CD14-positive monocyte (primary cell): ENCODE measurements around the gene TTLL12. TPM values are rescaled to one million over a fixed set of nuclear protein-coding genes. Genes with fewer than 3 reads are reported as not detected.

Experiments used
- DNase-seq, 3 donors: peaks; one replicate each; pipeline ENCODE4 v3.0.0-alpha.2; 2011 to 2022
- H2AFZ ChIP-seq: 2 replicates; pipeline ENCODE4 v1.6.0; 2012; ENCODE audit warnings: mild to moderate bottlenecking, low read depth, low read length, inconsistent platforms; ENCODE audit not compliant: insufficient read depth, poor library complexity, severe bottlenecking
- H3K27ac ChIP-seq, 2 donors: 1 replicate in 1 of 2; 2 replicates in 1 of 2; pipeline ENCODE4 v1.5.1; 2012 to 2013; ENCODE audit warnings: low read length in 2 of 2, control low read depth in 1 of 2, inconsistent platforms in 1 of 2, low read depth in 1 of 2, mild to moderate bottlenecking in 1 of 2
- H3K27me3 ChIP-seq, 2 donors: one replicate each; pipeline versions ENCODE4 v1.6.0 to v1.6.1; 2011 to 2013; ENCODE audit warnings: low read length in 2 of 2; ENCODE audit not compliant: control insufficient read depth in 2 of 2, insufficient read depth in 2 of 2
- H3K36me3 ChIP-seq, 2 donors: replicated peaks in 1 of 2; 1 replicate in 1 of 2; 2 replicates in 1 of 2; pipeline versions ENCODE4 v1.5.1 to v1.6.1; 2012 to 2013; ENCODE audit warnings: low read length in 2 of 2, control low read depth in 1 of 2, inconsistent platforms in 1 of 2, mild to moderate bottlenecking in 1 of 2; ENCODE audit not compliant: insufficient read depth in 2 of 2, control insufficient read depth in 1 of 2
- H3K4me1 ChIP-seq, 2 donors: 1 replicate in 1 of 2; 2 replicates in 1 of 2; pipeline versions ENCODE4 v1.5.1 to v1.6.1; 2012 to 2013; ENCODE audit warnings: low read length in 2 of 2, control low read depth in 1 of 2, inconsistent platforms in 1 of 2, mild to moderate bottlenecking in 1 of 2, moderate library complexity in 1 of 2; ENCODE audit not compliant: insufficient read depth in 2 of 2, control insufficient read depth in 1 of 2
- H3K4me2 ChIP-seq: replicated peaks from 2 replicates; pipeline ENCODE3; 2012; ENCODE audit warnings: low read length, moderate library complexity, mild to moderate bottlenecking; ENCODE audit not compliant: poor library complexity, severe bottlenecking; ENCODE audit errors: extremely low read depth
- H3K4me3 ChIP-seq, 3 experiments: fragments of 200-600 bp in 1 of 3; sonication (generic) in 1 of 3; replicated peaks in 1 of 3; 1 replicate in 2 of 3; 2 replicates in 1 of 3; pipeline ENCODE4 v1.5.1; 2011 to 2013; ENCODE audit warnings: low read length in 3 of 3, mild to moderate bottlenecking in 3 of 3, control low read depth in 2 of 3, low read depth in 2 of 3, inconsistent platforms in 1 of 3, moderate library complexity in 1 of 3
- H3K79me2 ChIP-seq: 2 replicates; pipeline ENCODE4 v1.6.0; 2012; ENCODE audit warnings: mild to moderate bottlenecking, control low read depth, inconsistent platforms, low read length, moderate library complexity; ENCODE audit not compliant: insufficient read depth
- H3K9ac ChIP-seq: 2 replicates; pipeline ENCODE4 v1.6.0; 2017; ENCODE audit warnings: low read length, mild to moderate bottlenecking; ENCODE audit not compliant: insufficient read depth, poor library complexity, severe bottlenecking
- H3K9me3 ChIP-seq, 2 donors: replicated peaks in 1 of 2; 1 replicate in 1 of 2; 2 replicates in 1 of 2; pipeline versions ENCODE4 v1.5.1 to v1.6.1; 2012 to 2013; ENCODE audit warnings: low read length in 2 of 2, control low read depth in 1 of 2; ENCODE audit not compliant: control insufficient read depth in 1 of 2, insufficient read depth in 1 of 2
- H4K20me1 ChIP-seq: 2 replicates; pipeline ENCODE4 v1.6.0; 2012; ENCODE audit warnings: mild to moderate bottlenecking, low read length, control low read depth, moderate library complexity; ENCODE audit not compliant: insufficient read depth
- H3K27ac Mint-ChIP-seq, 7 donors: one replicate each; pipeline ENCODE4 v1.8.0; 2020; ENCODE audit warnings: mild to moderate bottlenecking in 7 of 7, mixed read lengths in 7 of 7, moderate library complexity in 6 of 7, inconsistent platforms in 2 of 7
- H3K27me3 Mint-ChIP-seq, 3 donors: one replicate each; pipeline ENCODE4 v1.8.0; 2021 to 2022; ENCODE audit warnings: low read depth in 3 of 3, mild to moderate bottlenecking in 3 of 3, mixed read lengths in 3 of 3, moderate library complexity in 3 of 3, inconsistent platforms in 1 of 3
- H3K36me3 Mint-ChIP-seq, 2 donors: one replicate each; pipeline ENCODE4 v1.8.0; 2020; ENCODE audit warnings: mixed read lengths in 2 of 2, inconsistent platforms in 1 of 2, mild to moderate bottlenecking in 1 of 2
- H3K4me1 Mint-ChIP-seq: one replicate; pipeline ENCODE4 v1.8.0; 2020; ENCODE audit warnings: mild to moderate bottlenecking, mixed read lengths
- H3K4me3 Mint-ChIP-seq, 2 donors: one replicate each; pipeline ENCODE4 v1.8.0; 2020; ENCODE audit warnings: mild to moderate bottlenecking in 2 of 2, mixed read lengths in 2 of 2, moderate library complexity in 1 of 2
- H3K9me3 Mint-ChIP-seq, 7 donors: one replicate each; pipeline ENCODE4 v1.8.0; 2020 to 2022; ENCODE audit warnings: mixed read lengths in 7 of 7, mild to moderate bottlenecking in 6 of 7, moderate library complexity in 6 of 7, inconsistent platforms in 2 of 7
- CTCF ChIP-seq: fragments of 200-600 bp; IDR thresholded peaks from one replicate; pipeline ENCODE4 v1.8.0; 2022; ENCODE audit warnings: antibody characterized with exemption, mild to moderate bottlenecking
- WGBS: methylation state at CpG from one replicate; pipeline ENCODE4 v1.1.5; 2013; ENCODE audit warnings: missing lambda C conversion rate; ENCODE audit not compliant: insufficient coverage; 5-methylcytosine and 5-hydroxymethylcytosine counted together
- intact Hi-C, 2 donors: fragments of 100-400 bp; cut with micrococcal nuclease; formaldehyde crosslinking; loops; one replicate each; pipeline versions ENCODE4 v1.15.0 to v1.15.1; 2023
- polyA plus RNA-seq, 3 donors: library from polyadenylated mRNA; depleted of rRNA in 1 of 3; unstranded in 2 of 3; stranded (reverse) in 1 of 3; fragments of 300-500 nt in 2 of 3; fragments of >200 nt in 1 of 3; fragmentation: Illumina TruSeq in 2 of 3; gene quantifications; 1 replicate in 2 of 3; 2 replicates in 1 of 3; pipeline ENCODE4 v1.2.3, GENCODE V29; 2012 to 2021

TTLL12 gene
- polyA plus RNA-seq, 3 donors = 9.5 to 16.6 (median 16.5) TPM

- no peaks in the 10 kb centered on the region for H4K20me1 ChIP-seq
- no peak overlapping the region for H3K27ac ChIP-seq
- TF ChIP-seq CTCF = no peak
- Mint-ChIP-seq H3K4me1 (no peaks in the 10 kb centered on the region), H3K4me3 (no peak overlapping the region), H3K9me3 (no peaks in the 10 kb centered on the region), H3K27me3 (no peaks in the 10 kb centered on the region), H3K36me3 (no peaks in the 10 kb centered on the region), H3K27ac (no peak overlapping the region)
- H3K79me2 ChIP-seq = no peaks in the 10 kb centered on the region
- no peaks in the 10 kb centered on the region for H3K36me3 ChIP-seq
- intact Hi-C loops = no loop called here
- H3K27me3 ChIP-seq = no peaks in the 10 kb centered on the region
- no peak overlapping the region for H3K9ac ChIP-seq
- no peak overlapping the region for H3K4me2 ChIP-seq
- no peaks in the 10 kb centered on the region for H3K4me1 ChIP-seq
- H3K4me3 ChIP-seq = no peak overlapping the region
- no peak for DNase-seq
- H3K9me3 ChIP-seq = no peaks in the 10 kb centered on the region
- no peak overlapping the region for H2AFZ ChIP-seq
- 92% methylated on average over 17 of the region's 22 CpGs for WGBS
Measured at GRCh38 chr22:43220625-43221380, 33.9 kb upstream of the TTLL12 start.

- 88% methylated on average over 1 of the region's 1 CpG for WGBS
Measured at GRCh38 chr22:43218786-43219185, 31.9 kb upstream of the TTLL12 start.

More at GRCh38 chr22:43218786-43219185, 31.9 kb upstream of the TTLL12 start:
- no peak overlapping the region for H3K9ac ChIP-seq
- no peak for TF ChIP-seq CTCF
- H3K9me3 ChIP-seq = no peaks in the 10 kb centered on the region
- H3K36me3 ChIP-seq = no peaks in the 10 kb centered on the region
- H2AFZ ChIP-seq = no peak overlapping the region
- H3K4me2 ChIP-seq = no peak overlapping the region
- H3K4me1 Mint-ChIP-seq = no peaks in the 10 kb centered on the region
- no peak overlapping the region for H3K27ac Mint-ChIP-seq
- H3K79me2 ChIP-seq = no peaks in the 10 kb centered on the region
- intact Hi-C loops = no loop called here
- H3K36me3 Mint-ChIP-seq = no peaks in the 10 kb centered on the region
- no peaks in the 10 kb centered on the region for H4K20me1 ChIP-seq
- DNase-seq = no peak
- H3K4me3 ChIP-seq = no peak overlapping the region
- no peak overlapping the region for H3K4me3 Mint-ChIP-seq
- peaks cover 0 to 2% (median 0%) of the 10 kb centered on the region in 3 donors for H3K27me3 Mint-ChIP-seq
- H3K4me1 ChIP-seq = no peaks in the 10 kb centered on the region
- no peak overlapping the region for H3K27ac ChIP-seq
- no peaks in the 10 kb centered on the region for H3K27me3 ChIP-seq
- no peaks in the 10 kb centered on the region for H3K9me3 Mint-ChIP-seq
